HG02840 (cell line): ENCODE results near the gene RAB3GAP1.
A peak's percentile ranks its signal among the peaks of the same experiment; 100 is the strongest.
"Not testable (repeated sequence)": the region's sequence is repeated elsewhere in the genome, so short reads cannot be mapped to it uniquely, and the experiment has no call there.

ENCODE experiments used
- ATAC-seq: cut with Tn5 transposase; IDR thresholded peaks from one replicate; pipeline ENCODE4 v1.9.1; 2021; ENCODE audit warnings: mild to moderate bottlenecking, moderate library complexity, moderate number of reproducible peaks; ENCODE audit not compliant: unreplicated experiment, low FRiP score

Gene RAB3GAP1

DNA sequence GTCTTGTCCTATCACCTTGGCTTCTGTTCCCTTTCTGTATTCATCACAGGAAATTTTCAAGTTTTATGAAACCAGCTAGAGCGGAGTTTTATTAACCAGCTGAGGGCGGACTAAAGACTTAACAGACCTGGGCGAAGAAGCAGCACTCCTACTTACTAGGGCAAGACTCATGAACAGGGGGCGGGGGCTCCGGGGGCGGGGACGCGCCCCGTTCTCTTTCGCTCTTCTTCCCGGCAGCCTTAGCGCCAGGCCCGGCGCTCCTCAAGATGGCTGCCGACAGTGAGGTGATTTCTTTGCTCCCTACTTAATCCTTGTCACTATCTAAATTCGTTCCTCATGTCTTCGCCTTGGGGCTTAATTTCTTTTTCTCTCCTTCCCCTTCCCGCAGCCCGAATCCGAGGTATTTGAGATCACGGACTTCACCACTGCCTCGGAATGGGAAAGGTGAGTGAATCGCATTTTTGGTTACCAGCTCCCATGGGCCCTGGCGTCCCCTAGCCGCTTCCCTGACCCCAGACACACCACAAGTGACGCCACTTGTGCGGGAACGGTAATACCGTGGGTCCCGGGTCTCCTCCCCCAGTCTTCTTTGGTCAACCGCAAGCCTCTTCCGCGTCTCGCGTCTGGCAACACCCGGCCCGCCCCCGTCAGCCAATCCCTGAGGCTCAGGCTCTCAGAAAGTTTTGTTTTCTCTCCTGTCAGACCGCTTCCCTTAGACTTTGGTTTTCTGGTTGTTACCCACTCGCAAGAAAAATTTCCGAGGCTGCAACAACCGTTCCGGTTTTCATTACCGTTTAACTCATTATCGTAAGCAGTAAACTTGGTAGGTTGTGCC lies at the start of gene RAB3GAP1:
RAB3GAP1 (plus strand) TSS at position 251 of the 835 bp plus-strand sequence; CDS start at position 267, 16 bp downstream.
- ATAC-seq = peak; percentile 79

DNA sequence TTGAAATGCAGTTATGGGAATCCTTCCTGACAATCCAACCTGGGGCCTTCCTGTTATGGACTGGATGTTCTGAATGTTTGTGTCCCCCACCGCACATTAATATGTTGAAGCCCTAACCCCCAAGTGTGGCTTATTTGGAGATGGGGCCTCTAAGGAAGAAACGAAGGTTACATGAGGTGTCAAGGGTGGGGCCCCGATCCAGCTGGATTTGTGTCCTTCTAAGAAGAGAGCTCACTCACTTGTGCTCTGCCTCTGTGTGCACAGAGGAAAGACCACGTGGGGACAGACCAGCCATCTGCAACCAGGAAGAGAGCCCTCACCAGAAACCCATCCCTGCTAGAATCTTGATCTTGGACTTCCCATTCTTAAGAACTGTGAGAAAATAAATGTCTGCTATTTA lies 49.3 kb upstream of the RAB3GAP1 start:
- no peak for ATAC-seq

DNA sequence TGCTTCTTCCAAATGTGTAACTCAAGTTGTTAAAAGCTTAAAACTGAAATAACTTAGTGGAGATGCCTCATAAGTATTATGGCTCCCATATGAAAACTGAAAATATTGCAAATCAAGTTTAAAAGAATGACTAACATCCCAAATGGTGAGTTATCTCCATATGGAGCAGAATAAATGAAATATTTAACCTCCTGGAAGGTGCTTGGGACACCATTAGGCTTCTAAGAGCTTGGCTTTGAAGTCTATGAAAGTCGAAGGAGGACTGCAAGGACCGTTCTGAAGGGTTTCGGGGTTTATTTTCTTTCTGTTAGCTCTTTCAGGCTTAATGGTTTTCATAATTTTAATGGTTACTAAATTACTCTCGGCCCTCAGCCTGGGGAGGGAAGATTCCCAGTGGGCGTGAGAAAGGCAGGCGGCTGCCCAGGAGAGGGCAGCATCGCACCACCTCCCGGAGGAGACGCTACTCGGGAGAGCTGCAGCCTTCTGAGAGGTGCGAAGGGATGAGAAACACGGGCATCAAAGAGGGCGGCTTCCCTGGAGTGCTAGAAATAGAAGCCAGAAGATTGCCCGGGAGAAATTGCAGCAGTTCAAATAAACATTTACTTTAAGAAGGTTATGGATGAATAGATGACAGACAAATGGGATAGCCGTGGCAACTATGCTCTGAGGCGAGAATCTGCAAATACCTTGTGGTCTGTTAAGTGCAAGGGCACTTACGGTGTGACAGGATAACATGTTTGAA lies 47.9 kb upstream of the RAB3GAP1 start:
- ATAC-seq = no peak

DNA sequence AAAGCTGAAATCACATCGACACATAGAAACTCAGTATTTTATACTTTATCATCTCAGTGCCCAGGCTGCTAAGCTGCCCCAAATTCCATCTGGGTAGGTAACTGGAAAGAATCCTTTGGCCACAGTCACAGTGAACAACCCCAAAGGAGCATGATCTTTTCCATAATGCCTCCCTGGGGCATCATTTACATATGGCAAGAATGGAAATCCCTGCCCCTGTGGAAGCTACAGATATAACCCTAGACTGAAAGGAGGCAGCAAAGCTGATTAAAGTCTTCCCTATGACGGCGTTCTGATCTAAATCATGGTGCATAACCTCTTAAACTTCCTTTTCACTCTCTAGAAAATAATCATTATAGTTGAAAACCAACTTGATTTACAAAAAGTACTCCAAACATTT lies 46.3 kb upstream of the RAB3GAP1 start:
- ATAC-seq = no peak

DNA sequence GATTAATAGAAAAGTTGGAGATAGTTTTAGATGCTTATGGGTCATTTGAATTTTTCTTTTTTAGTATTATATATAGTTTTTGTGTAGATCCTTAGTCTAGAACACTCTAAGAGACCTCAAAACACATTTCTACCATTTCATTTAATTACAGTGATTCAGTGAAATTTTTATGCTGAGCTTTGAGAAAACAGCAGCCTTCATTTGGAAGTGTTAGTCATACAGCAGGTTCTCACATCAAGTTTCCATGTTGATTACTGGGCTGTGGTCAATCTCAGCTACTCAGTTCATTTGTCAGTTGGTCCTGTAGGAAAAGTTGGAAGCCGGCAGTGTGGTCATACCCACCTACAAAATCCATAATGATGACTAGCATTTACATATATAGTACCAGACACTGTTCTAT lies 42.8 kb upstream of the RAB3GAP1 start:
- ATAC-seq = no peak

DNA sequence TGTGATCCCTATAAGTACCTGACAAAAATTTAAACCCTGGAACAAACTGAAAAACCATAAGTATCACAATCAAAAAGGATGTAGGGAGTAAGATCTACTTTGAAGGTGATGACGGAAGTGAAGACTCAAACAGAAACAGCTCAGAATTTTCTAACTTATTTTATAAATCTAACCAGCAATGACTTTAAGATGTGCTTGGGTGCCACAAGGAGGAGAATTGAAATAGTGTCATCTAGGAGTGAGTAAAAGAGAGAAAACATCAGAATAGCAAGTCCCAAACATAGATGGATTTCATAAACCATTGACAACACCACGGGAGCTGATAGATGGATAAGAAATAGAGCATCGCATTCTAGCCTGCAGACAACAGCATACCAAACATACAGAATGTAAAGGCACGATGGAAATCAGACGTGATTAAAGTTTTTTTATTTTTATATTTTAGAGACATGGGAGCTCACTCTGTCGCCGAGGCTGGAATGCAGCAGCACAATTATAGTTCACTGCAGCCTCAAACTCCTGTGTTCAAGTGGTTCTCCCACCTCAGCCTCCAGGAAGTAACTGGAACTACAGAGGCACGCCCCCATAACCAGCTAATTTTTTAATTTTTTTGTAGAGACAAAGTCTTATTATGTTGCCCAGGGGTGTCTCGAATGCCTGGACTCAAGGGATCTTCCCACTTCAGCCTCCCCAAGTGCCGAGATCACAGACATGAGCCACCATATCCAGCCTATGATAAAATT lies 41.7 kb upstream of the RAB3GAP1 start:
- no peak for ATAC-seq

DNA sequence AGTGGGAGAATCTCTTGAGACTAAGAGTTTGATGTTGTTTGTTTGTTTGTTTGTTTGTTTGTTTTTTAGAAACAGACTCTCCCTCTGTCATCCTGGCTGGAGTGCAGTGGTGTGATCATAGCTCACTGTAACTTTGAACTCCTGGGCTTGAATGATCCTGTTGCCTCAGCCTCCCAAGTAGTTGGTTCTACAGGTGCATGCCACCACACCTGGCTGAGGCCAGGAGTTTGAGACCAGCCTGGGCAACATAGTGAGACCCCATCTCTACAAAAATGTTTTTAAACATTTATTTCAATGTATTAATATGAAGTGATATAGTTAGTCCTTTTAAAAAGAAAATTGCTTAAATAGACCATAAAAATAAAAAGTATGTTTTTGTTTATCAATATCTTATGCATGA lies 40.5 kb upstream of the RAB3GAP1 start:
- no peak for ATAC-seq

DNA sequence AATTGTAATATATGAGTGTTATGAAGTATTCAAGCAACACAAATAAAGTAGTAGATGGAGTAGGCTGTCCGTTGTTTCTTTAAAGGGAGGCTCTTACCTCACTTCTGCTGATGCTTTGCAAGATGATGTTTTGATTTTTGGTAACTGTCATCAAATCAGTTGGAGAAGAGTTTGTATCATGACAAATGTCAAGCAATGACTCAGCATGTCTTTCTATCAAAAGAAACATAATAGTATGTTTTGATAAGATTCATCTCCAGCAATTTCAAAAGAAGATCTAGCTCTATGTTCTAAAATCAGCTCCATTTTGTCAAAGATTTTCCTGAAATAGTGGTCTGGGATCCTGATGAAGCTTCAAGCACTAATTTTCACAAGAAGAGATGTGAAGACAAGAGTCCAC lies 30.5 kb upstream of the RAB3GAP1 start:
- no peak for ATAC-seq

DNA sequence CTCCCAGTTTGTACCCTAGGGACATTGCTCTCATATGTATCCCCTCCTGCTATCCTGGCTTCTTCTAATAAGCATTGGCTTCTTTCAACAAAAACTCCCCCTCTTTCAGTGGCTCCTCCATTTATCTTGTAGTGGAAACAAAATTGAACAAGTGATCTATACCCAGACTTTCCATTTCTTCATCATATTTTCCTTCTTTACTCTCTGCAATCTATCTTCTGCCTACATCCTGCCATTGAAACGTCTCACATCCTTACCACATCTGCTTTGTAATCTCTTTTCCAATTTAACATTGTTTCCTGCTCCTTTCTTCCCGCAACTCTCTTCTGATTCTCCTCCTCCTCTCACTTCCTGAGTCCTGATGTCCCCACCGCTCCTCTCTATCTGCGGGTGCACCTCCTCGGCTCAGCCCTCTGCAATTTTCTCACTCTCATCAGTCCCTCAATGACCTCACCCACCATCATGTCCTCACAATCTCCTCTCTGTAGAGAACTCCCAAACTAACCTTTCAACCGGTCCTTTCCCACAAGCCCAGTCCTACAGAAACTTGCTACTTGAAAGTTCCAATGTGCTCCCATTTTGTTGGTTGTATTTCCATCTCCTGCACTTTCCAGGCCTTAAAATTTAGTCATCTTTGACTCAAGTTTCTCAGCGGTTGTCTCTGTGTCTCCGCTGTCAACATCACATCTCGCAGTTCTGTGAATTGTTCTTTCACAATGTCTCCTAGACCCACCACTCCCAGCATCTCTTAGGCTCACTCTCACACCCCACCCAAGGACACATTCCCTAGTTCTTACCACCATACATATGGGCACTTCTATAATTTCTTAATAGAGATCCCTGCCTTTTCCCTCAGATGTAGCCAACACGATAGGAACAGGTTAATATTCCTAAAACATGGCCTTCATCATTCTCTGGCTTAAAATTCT lies 28.9 kb upstream of the RAB3GAP1 start:
- ATAC-seq = no peak

DNA sequence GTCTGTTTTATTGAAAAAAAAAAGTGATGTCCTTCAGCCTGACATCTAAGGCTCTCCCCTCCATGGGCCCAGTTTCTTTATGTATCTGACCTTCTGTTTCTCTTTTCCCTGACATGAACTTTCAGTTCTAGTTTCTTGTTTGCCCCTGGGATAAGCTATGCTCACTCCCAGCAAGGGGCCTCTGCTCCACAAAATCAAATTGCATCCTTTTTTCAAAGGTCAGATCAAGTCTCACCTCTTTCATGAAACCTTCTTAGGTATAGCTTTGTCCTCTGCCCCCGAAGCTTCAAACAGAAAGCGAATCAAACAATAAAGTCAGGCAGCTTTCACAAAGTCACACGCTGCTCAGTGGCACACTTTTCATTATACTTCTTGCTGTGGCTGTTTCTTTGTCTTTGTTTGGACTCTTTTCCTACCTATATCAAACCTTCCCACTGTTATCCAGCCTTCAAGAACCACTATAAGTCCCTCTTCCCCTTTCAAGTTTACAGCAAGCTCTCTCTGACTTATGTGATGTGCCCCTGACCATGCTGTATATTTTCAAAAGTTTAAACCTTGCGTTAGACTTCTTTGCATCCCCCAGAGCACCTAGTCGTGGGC lies 28.1 kb upstream of the RAB3GAP1 start:
- no peak for ATAC-seq

DNA sequence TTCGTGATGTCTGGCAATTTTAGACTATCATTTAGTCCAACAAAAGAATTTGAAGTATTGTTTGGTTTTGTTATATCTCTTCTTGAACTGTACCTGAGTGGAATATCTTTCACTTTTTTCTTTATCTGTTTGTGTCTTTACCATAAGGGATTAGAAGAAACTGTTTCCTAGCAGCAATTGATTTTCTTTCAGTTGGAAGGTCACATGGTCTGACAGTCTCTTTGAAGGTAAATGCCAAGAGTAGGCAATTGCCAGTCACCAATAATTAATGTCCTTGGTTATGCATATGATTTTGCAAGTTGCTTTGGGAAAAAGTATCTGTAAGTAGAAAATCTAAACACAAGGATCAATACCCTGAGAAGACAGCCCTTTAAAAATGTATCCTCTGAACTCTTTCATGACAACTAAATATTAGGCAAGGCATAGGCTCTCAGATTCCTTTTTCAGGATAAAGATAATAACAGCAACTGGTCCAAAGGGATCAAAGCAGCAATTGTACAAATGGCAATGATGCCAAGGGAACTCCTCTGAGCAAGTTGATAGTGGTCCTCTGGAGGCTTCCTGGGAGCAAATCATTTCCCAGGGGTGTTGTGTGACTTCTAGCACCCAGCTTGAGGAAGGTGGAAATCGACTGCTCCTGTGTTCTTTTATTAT lies 22.5 kb upstream of the RAB3GAP1 start:
- no peak for ATAC-seq

DNA sequence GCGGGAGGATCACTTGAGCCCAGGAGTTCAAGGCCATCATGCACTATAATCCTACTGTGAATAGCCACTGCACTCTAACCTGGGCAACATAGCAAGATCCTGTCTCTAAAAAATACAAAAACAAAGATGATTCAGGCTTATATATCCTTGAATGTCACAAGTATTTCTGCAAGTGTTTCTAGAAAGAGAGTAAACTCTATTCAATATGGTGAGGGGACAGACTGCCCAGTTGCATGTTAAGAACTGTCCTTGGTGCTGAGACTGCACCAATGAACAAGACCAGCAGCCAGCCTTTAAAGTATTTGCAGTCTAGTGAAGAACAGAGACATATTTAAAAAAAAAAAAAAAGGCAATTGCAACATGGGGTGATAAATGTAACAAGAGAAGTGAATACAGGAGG lies 21.3 kb upstream of the RAB3GAP1 start:
- no peak for ATAC-seq

DNA sequence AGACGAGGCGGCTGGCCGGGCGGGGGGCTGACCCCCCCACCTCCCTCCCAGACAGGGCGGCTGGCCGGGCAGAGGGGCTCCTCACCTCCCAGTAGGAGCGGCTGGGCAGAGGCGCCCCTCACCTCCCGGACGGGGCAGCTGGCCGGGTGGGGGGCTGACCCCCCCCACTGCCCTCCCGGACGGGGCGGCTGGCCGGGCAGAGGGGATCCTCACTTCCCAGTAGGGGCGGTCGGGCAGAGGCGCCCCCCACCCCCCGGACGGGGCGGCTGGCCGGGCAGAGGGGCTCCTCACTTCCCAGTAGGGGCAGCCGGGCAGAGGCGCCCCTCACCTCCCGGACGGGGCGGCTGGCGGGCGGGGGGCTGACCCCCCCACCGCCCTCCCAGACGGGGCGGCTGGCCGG lies 18.9 kb upstream of the RAB3GAP1 start:
- not testable (repeated sequence) for ATAC-seq

DNA sequence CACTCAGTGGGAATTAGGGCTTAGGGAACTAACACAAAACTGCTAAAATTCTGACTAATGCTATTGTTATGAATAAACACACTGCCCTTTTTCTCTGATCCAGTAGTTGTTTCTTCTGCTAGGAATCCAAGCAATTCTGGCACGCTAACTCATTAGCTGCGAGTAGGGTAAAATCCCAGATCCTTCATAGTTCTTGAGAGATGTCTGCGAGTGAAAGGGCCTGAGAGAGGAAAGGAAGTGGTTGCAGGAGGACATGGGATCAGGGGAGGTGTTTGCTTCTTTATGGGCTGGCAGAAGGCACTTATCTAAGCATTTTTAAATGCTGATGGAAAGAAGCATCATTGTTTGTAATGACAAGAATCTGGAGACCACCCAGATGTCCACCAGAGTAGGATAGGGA lies 14.3 kb upstream of the RAB3GAP1 start:
- ATAC-seq = no peak

DNA sequence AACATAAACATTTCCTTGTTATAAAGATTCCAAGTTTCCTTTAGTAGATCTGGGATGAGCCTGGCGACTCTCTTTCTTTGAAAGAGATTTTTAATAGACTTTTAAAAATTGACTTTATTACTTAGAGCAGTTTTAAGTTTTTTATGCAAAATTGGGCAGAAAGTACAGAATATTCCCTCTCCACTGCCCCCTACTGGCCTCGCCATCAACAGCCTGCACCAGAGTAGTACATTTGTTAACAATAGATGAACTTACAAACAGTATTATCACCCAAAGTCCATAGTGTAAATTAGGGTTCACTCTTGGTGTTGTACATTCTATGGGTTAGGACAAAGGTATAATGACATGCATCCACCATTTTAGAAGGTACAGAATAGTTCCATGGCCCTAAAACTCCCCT lies 8.7 kb upstream of the RAB3GAP1 start:
- no peak for ATAC-seq

DNA sequence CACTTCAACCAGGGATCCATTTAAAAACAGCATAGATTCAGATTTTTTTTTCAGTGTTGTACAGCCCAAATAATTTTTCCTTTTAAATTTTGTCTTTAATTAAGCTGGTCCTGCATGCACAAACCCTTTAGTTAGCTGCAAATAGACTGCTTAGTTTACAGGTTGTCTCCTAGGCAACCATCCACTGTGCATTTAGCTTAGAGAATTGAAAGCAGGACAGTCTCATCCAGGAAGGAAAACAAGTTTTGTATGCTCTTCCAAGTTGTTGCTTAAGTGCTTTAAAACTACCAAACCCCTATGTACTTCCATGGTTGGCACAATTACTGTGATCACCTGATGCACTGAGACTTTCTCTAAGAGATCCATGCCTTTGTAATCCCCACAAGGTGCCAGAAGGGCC lies 4.8 kb upstream of the RAB3GAP1 start, which contains the start of gene MAP3K19:
MAP3K19 (minus strand) TSS at position 148 of the 400 bp plus-strand sequence. CDS start 22,800 bp downstream, outside the sequence.
- ATAC-seq = no peak

DNA sequence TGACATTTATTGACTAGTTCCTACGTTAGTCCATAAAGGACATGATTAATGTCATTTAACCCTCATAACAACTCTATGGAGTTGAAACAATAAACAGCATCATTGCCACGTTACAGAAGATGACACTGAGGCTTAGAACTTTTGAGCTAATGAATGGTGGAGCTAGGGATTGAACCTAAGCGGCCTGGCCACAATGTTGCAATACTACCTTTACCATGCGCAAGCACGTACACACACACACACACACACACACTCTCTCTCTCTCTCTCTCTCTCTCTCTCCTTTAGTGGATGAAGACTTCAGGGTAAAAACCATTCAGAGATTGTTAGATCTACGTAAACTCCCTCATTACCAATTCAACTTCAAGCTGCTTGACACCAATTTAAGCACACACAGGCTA lies 4.0 kb upstream of the RAB3GAP1 start:
- no peak for ATAC-seq

DNA sequence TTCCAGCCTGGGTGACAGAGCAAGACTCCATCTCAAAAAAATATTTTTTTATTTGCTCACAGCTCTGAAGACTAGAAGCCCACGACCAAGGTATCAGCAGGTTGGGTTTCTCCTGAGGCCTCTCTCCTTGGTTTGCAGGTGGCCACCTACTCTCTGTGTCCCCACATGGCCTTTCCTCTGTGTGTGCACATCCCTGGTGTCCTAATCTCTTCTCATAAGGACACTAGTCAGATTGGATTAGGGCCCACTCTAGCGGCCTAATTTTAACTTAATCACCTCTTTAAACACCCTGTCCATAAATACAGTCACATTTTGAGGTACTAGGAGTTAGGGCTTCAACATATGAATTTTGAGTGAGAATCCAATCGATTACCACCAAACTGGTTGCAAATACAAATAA lies 2.0 kb upstream of the RAB3GAP1 start:
- ATAC-seq = no peak

DNA sequence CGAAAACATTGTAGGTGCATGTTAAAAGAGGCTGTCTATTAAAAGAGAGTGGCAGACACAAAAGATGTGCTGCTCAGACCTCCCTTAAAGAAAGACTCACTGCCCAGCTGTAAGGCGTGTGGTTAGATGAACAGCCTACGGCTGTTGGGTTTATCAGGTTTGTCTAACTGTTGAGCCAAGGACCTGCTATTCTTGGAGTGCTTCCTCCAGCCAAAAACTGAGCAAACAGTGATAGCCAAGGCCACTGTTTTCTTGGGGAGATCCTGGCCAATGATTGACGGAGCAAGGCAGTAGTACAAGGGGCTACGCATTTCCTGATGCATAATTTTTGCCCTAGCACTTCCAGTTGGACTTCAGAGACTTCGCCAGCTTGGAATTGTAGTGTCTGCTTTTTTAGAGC lies 1.4 kb upstream of the RAB3GAP1 start:
- ATAC-seq = no peak
